Sigmoid colon (tissue), 4 donors: ENCODE measurements around the gene B4GALNT2.

Source experiments
- EP300 ChIP-seq, 4 donors: sonication (generic); formaldehyde crosslinking; IDR thresholded peaks; one replicate each; pipeline ENCODE4 v1.6.1; 2017; ENCODE audit warnings: antibody characterized with exemption in 4 of 4
- POLR2A ChIP-seq, 2 donors: fragments of 450-650 bp; IDR thresholded peaks; one replicate each; pipeline ENCODE4 v1.6.1; 2016; ENCODE audit warnings: antibody characterized with exemption in 2 of 2, mild to moderate bottlenecking in 2 of 2, moderate library complexity in 2 of 2
- POLR2AphosphoS5 ChIP-seq, 4 donors: sonication (generic); formaldehyde crosslinking; IDR thresholded peaks; one replicate each; pipeline ENCODE4 v1.6.1; 2017; ENCODE audit warnings: antibody characterized with exemption in 4 of 4
- TF ChIP-seq, protein P1 (sequence below), 4 experiments: fragments of 450-650 bp in 3 of 4; fragments of 200-600 bp in 1 of 4; IDR thresholded peaks; one replicate each; pipeline ENCODE4 v1.5.1; 2016 to 2019; ENCODE audit warnings: antibody characterized with exemption in 4 of 4, mild to moderate bottlenecking in 3 of 4, moderate library complexity in 2 of 4

- no peak for TF ChIP-seq POLR2AphosphoS5 (IDR thresholded peaks at IDR 0.05)
- TF ChIP-seq, protein P1, sequence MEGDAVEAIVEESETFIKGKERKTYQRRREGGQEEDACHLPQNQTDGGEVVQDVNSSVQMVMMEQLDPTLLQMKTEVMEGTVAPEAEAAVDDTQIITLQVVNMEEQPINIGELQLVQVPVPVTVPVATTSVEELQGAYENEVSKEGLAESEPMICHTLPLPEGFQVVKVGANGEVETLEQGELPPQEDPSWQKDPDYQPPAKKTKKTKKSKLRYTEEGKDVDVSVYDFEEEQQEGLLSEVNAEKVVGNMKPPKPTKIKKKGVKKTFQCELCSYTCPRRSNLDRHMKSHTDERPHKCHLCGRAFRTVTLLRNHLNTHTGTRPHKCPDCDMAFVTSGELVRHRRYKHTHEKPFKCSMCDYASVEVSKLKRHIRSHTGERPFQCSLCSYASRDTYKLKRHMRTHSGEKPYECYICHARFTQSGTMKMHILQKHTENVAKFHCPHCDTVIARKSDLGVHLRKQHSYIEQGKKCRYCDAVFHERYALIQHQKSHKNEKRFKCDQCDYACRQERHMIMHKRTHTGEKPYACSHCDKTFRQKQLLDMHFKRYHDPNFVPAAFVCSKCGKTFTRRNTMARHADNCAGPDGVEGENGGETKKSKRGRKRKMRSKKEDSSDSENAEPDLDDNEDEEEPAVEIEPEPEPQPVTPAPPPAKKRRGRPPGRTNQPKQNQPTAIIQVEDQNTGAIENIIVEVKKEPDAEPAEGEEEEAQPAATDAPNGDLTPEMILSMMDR (IDR thresholded peaks at IDR 0.05) = no peak
- TF ChIP-seq POLR2A (IDR thresholded peaks at IDR 0.05) = no peak
- TF ChIP-seq EP300 (IDR thresholded peaks at IDR 0.05) = no peak
Observed at GRCh38 chr17:49086316-49086605, 46.3 kb upstream of the B4GALNT2 start.
